GM15510 (cell line): ENCODE results near the gene FALEC.

Experiments
- POLR2A ChIP-seq: IDR thresholded peaks from 3 replicates; pipeline ENCODE4 v1.6.1; 2011; ENCODE audit warnings: borderline replicate concordance; ENCODE audit not compliant: insufficient read length; ENCODE audit errors: extremely low read depth

FALEC gene

GRCh38 chr1:150568594-150568966 lies 53.0 kb downstream of the FALEC start:
- peak; percentile 22 for TF ChIP-seq POLR2A

GRCh38 chr1:150572918-150573647 lies 57.5 kb downstream of the FALEC start:
- TF ChIP-seq POLR2A = peak; percentile 36

GRCh38 chr1:150574260-150575071 lies 58.9 kb downstream of the FALEC start:
- no peak for TF ChIP-seq POLR2A

- TF ChIP-seq POLR2A = no peak
Measured at GRCh38 chr1:150575072-150575489, 59.5 kb downstream of the FALEC start.

GRCh38 chr1:150575518-150576366 lies 60.2 kb downstream of the FALEC start:
- TF ChIP-seq POLR2A = no peak

GRCh38 chr1:150576367-150576711 lies 60.8 kb downstream of the FALEC start:
- no peak for TF ChIP-seq POLR2A

- TF ChIP-seq POLR2A = no peak
Measured at GRCh38 chr1:150576794-150577556, 61.4 kb downstream of the FALEC start.

GRCh38 chr1:150577557-150578271 lies 62.2 kb downstream of the FALEC start:
- TF ChIP-seq POLR2A = no peak

- TF ChIP-seq POLR2A = no peak
Measured at GRCh38 chr1:150578272-150579109, 62.9 kb downstream of the FALEC start.

GRCh38 chr1:150579110-150579944 lies 63.8 kb downstream of the FALEC start, which contains the start of gene MCL1:
Gene MCL1 (minus strand): TSS chr1:150579610. CDS start chr1:150579530, 80 bp downstream.
- TF ChIP-seq POLR2A = peak; percentile 99

- TF ChIP-seq POLR2A = no peak
Measured at GRCh38 chr1:150579945-150580642, 64.5 kb downstream of the FALEC start.
